Measurements from ENCODE around the gene CCDC192. TPM values are rescaled to one million over a fixed set of nuclear protein-coding genes. Genes with fewer than 3 reads are reported as not detected.

CCDC192 gene
- polyA plus RNA-seq, 2 of the 4 experiments (the other 2 are of a cell fraction) = not detected

DNA sequence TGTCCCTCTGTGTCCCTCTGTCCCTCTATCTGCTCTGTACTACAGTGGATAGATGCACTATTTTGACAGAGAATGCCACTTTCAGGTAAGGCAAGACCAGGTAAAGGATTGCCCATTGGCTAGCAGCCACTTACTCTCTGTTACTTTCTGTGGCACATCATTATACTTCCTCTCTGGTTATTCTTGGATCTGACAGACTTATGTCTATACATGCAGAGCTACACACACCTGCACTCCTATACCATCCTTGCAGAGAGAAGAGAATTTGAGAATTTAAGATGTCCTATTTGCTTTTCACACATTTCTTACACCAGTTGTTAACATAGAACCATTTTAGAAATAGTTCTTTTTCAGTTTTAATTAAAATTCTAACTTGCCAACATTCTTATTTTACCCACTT, 216.6 kb downstream of the CCDC192 start (continued):
- TF ChIP-seq RAD21 (conservative IDR thresholded peaks at IDR 0.05 in 1 of 2, IDR thresholded peaks at IDR 0.05 in 1 of 2) (no peak), USF2 (IDR thresholded peaks at IDR 0.05) (no peak)

DNA sequence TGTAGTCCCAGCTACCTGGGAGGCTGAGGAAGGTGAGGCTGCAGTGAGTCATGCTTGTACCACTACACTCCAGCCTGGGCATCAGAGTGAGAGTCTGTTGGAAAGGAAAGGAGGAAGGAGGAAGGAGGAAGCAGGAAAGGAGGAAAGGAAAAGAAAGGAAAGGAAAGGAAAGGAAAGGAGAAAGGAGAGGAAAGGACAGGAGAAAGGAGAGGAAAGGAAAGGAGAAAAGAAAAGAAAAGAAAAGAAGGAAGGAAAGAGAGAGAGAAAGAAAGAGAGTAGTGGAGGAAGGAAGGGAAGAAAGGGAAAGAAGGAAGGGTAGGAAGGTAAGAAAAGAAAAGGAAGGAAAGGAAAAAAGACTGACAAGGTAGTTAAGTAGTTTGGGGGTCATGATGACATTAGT, 217.7 kb downstream of the CCDC192 start:
- no peak for TF ChIP-seq EHMT2 (IDR thresholded peaks at IDR 0.05; ENCODE audit: low read depth)
- TF ChIP-seq NR3C1 (IDR thresholded peaks at IDR 0.05) = no peak
- TF ChIP-seq ESRRA (IDR thresholded peaks at IDR 0.05; ENCODE audit: borderline replicate concordance, low read length) = no peak
- TF ChIP-seq NPAS2 (CRISPR knock-in tag; IDR thresholded peaks at IDR 0.05; ENCODE audit: borderline replicate concordance) = no peak
- TF ChIP-seq MAX (IDR thresholded peaks at IDR 0.05) = no peak
- no peak for TF ChIP-seq CHD2 (IDR thresholded peaks at IDR 0.05; ENCODE audit: low read length, partially characterized antibody)
- TF ChIP-seq MAZ (IDR thresholded peaks at IDR 0.05; ENCODE audit: borderline replicate concordance, low read depth, low read length) = no peak
- no peak for TF ChIP-seq RAD21 (conservative IDR thresholded peaks at IDR 0.05 in 1 of 2, IDR thresholded peaks at IDR 0.05 in 1 of 2)
- no peak for TF ChIP-seq TP53 (CRISPR knock-in tag; IDR thresholded peaks at IDR 0.05)
- TF ChIP-seq KDM1A (IDR thresholded peaks at IDR 0.05; ENCODE audit: low read depth) = no peak
- TF ChIP-seq POLR2AphosphoS2 (conservative IDR thresholded peaks at IDR 0.05; ENCODE audit: low read length) = no peak
- TF ChIP-seq, protein P1, sequence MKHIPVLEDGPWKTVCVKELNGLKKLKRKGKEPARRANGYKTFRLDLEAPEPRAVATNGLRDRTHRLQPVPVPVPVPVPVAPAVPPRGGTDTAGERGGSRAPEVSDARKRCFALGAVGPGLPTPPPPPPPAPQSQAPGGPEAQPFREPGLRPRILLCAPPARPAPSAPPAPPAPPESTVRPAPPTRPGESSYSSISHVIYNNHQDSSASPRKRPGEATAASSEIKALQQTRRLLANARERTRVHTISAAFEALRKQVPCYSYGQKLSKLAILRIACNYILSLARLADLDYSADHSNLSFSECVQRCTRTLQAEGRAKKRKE (CRISPR knock-in tag; IDR thresholded peaks at IDR 0.05; ENCODE audit: low read depth) = no peak
- no peak for TF ChIP-seq ZSCAN20 (CRISPR knock-in tag; IDR thresholded peaks at IDR 0.05)
- TF ChIP-seq, protein P2, sequence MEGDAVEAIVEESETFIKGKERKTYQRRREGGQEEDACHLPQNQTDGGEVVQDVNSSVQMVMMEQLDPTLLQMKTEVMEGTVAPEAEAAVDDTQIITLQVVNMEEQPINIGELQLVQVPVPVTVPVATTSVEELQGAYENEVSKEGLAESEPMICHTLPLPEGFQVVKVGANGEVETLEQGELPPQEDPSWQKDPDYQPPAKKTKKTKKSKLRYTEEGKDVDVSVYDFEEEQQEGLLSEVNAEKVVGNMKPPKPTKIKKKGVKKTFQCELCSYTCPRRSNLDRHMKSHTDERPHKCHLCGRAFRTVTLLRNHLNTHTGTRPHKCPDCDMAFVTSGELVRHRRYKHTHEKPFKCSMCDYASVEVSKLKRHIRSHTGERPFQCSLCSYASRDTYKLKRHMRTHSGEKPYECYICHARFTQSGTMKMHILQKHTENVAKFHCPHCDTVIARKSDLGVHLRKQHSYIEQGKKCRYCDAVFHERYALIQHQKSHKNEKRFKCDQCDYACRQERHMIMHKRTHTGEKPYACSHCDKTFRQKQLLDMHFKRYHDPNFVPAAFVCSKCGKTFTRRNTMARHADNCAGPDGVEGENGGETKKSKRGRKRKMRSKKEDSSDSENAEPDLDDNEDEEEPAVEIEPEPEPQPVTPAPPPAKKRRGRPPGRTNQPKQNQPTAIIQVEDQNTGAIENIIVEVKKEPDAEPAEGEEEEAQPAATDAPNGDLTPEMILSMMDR (IDR thresholded peaks at IDR 0.05) = no peak
- no peak for TF ChIP-seq EP300 (IDR thresholded peaks at IDR 0.05)
- no peak for TF ChIP-seq TFCP2L1 (CRISPR knock-in tag; IDR thresholded peaks at IDR 0.05)
- peaks cover 30% of the 10 kb centered on the region for H3K4me1 ChIP-seq
- POLR2A ChIA-PET = no interaction called here
- ATAC-seq (no peak), DNase-seq (ENCODE audit: low read depth in 1 of 2, low spot score in 1 of 2) (no peak), FAIRE-seq (no peak)
- CTCF ChIA-PET = no interaction called here
- H3K27ac ChIP-seq = no peak overlapping the region
- H3K4me3 ChIP-seq = no peak overlapping the region
- H3K9me3 ChIP-seq = no peaks in the 10 kb centered on the region
- no peak overlapping the region for H3K4me2 ChIP-seq

DNA sequence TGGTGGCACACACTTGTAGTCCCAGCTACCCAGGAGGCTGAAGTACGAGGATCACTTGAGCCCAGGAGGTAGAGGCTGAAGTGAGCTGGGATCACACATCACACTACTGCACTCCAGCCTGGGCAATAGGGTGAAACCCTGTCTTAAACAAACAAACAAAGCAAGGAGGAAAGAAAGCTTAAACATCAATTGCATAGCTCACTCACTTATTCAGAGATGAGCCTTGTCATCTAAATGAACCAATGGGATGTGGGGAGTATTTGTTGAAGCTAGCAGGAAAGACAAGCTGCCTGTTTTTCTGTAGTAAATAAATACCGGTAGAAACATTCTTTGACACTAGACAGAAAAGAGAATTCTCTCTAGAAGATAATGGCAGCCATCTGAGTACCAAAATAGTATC, 219.4 kb downstream of the CCDC192 start:
- DNase-seq (ENCODE audit: low read depth in 1 of 2, low spot score in 1 of 2) (peak in 1 of 2 experiments; percentile 47), ATAC-seq (peak in 1 of 2 experiments; percentile 50; a peak in 2 of 6 replicates), FAIRE-seq (no peak)
- Histone ChIP-seq H3K4me1 (peaks cover 35% of the 10 kb centered on the region), H3K9me3 (no peaks in the 10 kb centered on the region), H3K27ac (peak overlapping the region in 1 of 2 experiments; percentile 20; a peak in 1 of 6 replicates), H3K4me2 (no peak overlapping the region), H3K4me3 (no peak overlapping the region)
- POLR2A ChIA-PET = no interaction called here
- CTCF ChIA-PET = interaction anchor here (0.9 to 1.1 kb wide), 2 partner anchors 45 to 164 kb away, joined by 3 read pairs; no protein-coding TSS in a partner anchor
- WGBS (ENCODE audit: missing lambda C conversion rate) = 56% methylated on average over 2 of the region's 2 CpGs
- TF ChIP-seq MAFK (IDR thresholded peaks at IDR 0.05; ENCODE audit: partially characterized antibody) (no peak), RFX5 (IDR thresholded peaks at IDR 0.05) (no peak), EHF (CRISPR knock-in tag; IDR thresholded peaks at IDR 0.05) (no peak), KDM5A (IDR thresholded peaks at IDR 0.05) (no peak), NPAS2 (CRISPR knock-in tag; IDR thresholded peaks at IDR 0.05; ENCODE audit: borderline replicate concordance) (no peak), HEYL (CRISPR knock-in tag; IDR thresholded peaks at IDR 0.05) (no peak), MAX (IDR thresholded peaks at IDR 0.05) (no peak), EP300 (IDR thresholded peaks at IDR 0.05) (no peak), MYC (IDR thresholded peaks at IDR 0.05; ENCODE audit: borderline replicate concordance, low read length) (no peak)
